ENCODE data around the gene ZC3H13.

The ZC3H13 gene

DNA sequence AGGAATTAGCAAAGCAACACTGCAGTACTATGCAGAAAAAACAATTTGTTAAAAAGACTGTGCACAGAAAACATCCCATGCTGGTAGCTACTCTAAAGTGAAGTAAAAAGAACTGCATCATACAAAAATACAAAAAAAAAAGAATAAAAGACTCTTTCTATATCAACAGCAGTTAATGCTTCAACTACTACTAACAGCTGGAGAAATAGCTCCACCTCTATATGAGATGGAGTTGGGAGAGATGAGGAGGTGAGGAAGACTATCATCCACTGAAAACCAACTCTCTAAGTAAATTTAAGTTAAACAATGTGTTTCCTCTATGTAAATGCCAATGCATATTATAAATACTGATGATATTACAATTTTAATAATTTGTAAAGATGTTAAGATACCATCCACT, 1.8 kb downstream of the ZC3H13 start:
- peak overlapping the region; percentile 93 for H3K4me2 ChIP-seq (ENCODE audit: low read depth, low read length, poor library complexity, severe bottlenecking)
- TF ChIP-seq, protein P1, sequence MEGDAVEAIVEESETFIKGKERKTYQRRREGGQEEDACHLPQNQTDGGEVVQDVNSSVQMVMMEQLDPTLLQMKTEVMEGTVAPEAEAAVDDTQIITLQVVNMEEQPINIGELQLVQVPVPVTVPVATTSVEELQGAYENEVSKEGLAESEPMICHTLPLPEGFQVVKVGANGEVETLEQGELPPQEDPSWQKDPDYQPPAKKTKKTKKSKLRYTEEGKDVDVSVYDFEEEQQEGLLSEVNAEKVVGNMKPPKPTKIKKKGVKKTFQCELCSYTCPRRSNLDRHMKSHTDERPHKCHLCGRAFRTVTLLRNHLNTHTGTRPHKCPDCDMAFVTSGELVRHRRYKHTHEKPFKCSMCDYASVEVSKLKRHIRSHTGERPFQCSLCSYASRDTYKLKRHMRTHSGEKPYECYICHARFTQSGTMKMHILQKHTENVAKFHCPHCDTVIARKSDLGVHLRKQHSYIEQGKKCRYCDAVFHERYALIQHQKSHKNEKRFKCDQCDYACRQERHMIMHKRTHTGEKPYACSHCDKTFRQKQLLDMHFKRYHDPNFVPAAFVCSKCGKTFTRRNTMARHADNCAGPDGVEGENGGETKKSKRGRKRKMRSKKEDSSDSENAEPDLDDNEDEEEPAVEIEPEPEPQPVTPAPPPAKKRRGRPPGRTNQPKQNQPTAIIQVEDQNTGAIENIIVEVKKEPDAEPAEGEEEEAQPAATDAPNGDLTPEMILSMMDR (conservative IDR thresholded peaks at IDR 0.05; ENCODE audit: low read length), result no peak
- no peak for TF ChIP-seq EZH2phosphoT487 (IDR thresholded peaks at IDR 0.05; ENCODE audit: borderline replicate concordance)
- H3F3A ChIP-seq (ENCODE audit: low read depth), result peaks cover 3% of the 10 kb centered on the region; the same call in 1 of the 2 replicates
- no peaks in the 10 kb centered on the region for H3K27me3 ChIP-seq (ENCODE audit: insufficient read depth, low read length, poor library complexity, severe bottlenecking)
- no peaks in the 10 kb centered on the region for H3K9me2 ChIP-seq (replicated peaks; ENCODE audit: low read depth, low read length)
- peak overlapping the region; percentile 96 for H3K4me3 ChIP-seq (ENCODE audit: low read length, poor library complexity, severe bottlenecking)
- no peak overlapping the region for H2AFZ ChIP-seq (ENCODE audit: low read length)
- H3K9ac ChIP-seq (ENCODE audit: low read depth, low read length, poor library complexity, severe bottlenecking), result peak overlapping the region; percentile 95
- peaks cover 92% of the 10 kb centered on the region for H3K79me2 ChIP-seq (ENCODE audit: insufficient read depth, low read length)
- H3K4me1 ChIP-seq (ENCODE audit: insufficient read depth, low read length, poor library complexity, severe bottlenecking), result peaks cover 62% of the 10 kb centered on the region
- peaks cover 61% of the 10 kb centered on the region for H4K20me1 ChIP-seq (ENCODE audit: insufficient read depth, low read length, poor library complexity, severe bottlenecking)
- no peaks in the 10 kb centered on the region for H3K9me3 ChIP-seq (ENCODE audit: insufficient read depth, low read depth, low read length)
- no peaks in the 10 kb centered on the region for H3K36me3 ChIP-seq (ENCODE audit: insufficient read depth, low read length)

DNA sequence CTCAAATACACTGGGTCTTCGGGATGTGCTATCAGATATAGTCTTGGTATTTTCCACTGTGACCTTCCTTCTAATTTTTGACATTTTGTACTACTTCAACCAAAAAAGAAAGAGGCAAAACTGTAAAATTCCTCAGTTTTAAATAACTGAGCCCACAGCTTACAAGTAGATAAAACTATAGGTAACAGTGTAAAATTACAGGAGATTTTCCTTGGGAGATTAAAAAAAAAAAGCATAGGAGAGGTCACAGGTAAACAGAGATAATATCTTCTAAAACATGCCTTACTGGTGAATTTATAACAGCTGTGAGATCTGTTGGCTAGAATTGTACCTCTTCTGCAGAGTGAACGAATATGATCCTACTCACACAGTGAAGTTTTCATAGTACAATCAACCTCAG, 7.1 kb downstream of the ZC3H13 start:
- Histone ChIP-seq H3K4me1 (ENCODE audit: insufficient read depth, low read length, poor library complexity, severe bottlenecking) (peaks cover 60% of the 10 kb centered on the region), H3K9me3 (ENCODE audit: insufficient read depth, low read depth, low read length) (no peaks in the 10 kb centered on the region), H3F3A (ENCODE audit: low read depth) (no peaks in the 10 kb centered on the region), H3K4me3 (ENCODE audit: low read length, poor library complexity, severe bottlenecking) (peak overlapping the region; percentile 64), H3K9ac (ENCODE audit: low read depth, low read length, poor library complexity, severe bottlenecking) (peak overlapping the region; percentile 57), H3K79me2 (ENCODE audit: insufficient read depth, low read length) (peaks cover 97% of the 10 kb centered on the region), H4K20me1 (ENCODE audit: insufficient read depth, low read length, poor library complexity, severe bottlenecking) (peaks cover 92% of the 10 kb centered on the region), H3K9me2 (replicated peaks; ENCODE audit: low read depth, low read length) (no peaks in the 10 kb centered on the region), H2AFZ (ENCODE audit: low read length) (no peak overlapping the region), H3K27me3 (ENCODE audit: insufficient read depth, low read length, poor library complexity, severe bottlenecking) (no peaks in the 10 kb centered on the region), H3K36me3 (ENCODE audit: insufficient read depth, low read length) (peaks cover 19% of the 10 kb centered on the region), H3K4me2 (ENCODE audit: low read depth, low read length, poor library complexity, severe bottlenecking) (peak overlapping the region; percentile 79)
- TF ChIP-seq, protein P1 (conservative IDR thresholded peaks at IDR 0.05; ENCODE audit: low read length), result no peak
- no peak for TF ChIP-seq EZH2phosphoT487 (IDR thresholded peaks at IDR 0.05; ENCODE audit: borderline replicate concordance)

DNA sequence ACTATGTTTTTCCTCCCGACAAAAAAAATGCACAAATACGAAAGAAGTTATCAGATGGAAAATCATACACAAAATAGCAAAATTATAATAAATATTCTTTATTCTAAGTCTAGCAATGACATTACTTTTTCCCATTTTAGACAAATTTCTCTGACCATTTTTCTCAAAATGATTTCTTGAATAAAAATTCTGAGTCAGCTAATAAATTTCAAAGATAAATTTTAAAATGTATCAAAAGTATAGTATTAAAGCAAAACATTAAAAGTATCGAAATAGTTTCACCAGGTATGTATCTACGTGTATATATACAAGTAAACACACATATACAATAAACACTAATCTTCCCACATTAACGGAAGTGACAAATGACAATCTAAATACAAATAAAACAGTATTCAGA, 8.9 kb downstream of the ZC3H13 start:
- TF ChIP-seq EZH2phosphoT487 (IDR thresholded peaks at IDR 0.05; ENCODE audit: borderline replicate concordance), result no peak
- TF ChIP-seq, protein P1 (conservative IDR thresholded peaks at IDR 0.05; ENCODE audit: low read length), result no peak
- peak overlapping the region; percentile 57 for H3K9ac ChIP-seq (ENCODE audit: low read depth, low read length, poor library complexity, severe bottlenecking)
- peak overlapping the region; percentile 79 for H3K4me2 ChIP-seq (ENCODE audit: low read depth, low read length, poor library complexity, severe bottlenecking)
- H3K79me2 ChIP-seq (ENCODE audit: insufficient read depth, low read length), result peaks cover 97% of the 10 kb centered on the region
- peak overlapping the region; percentile 64 for H3K4me3 ChIP-seq (ENCODE audit: low read length, poor library complexity, severe bottlenecking)
- H3K27me3 ChIP-seq (ENCODE audit: insufficient read depth, low read length, poor library complexity, severe bottlenecking), result no peaks in the 10 kb centered on the region
- no peaks in the 10 kb centered on the region for H3K9me3 ChIP-seq (ENCODE audit: insufficient read depth, low read depth, low read length)
- no peaks in the 10 kb centered on the region for H3F3A ChIP-seq (ENCODE audit: low read depth)
- H4K20me1 ChIP-seq (ENCODE audit: insufficient read depth, low read length, poor library complexity, severe bottlenecking), result peaks cover 89% of the 10 kb centered on the region
- H3K36me3 ChIP-seq (ENCODE audit: insufficient read depth, low read length), result peaks cover 37% of the 10 kb centered on the region
- no peak overlapping the region for H2AFZ ChIP-seq (ENCODE audit: low read length)
- H3K9me2 ChIP-seq (replicated peaks; ENCODE audit: low read depth, low read length), result no peaks in the 10 kb centered on the region
- peaks cover 46% of the 10 kb centered on the region for H3K4me1 ChIP-seq (ENCODE audit: insufficient read depth, low read length, poor library complexity, severe bottlenecking)

Measured in Loucy (cell line).